Endothelial cell of umbilical vein (primary cell): ENCODE measurements around the gene KRT6A. TPM values are rescaled to one million over a fixed set of nuclear protein-coding genes. Genes with fewer than 3 reads are reported as not detected.

Experiments used
- BruUV-seq: library from RNA; stranded (reverse); fragments of 400-500 nt; replicated peaks from 2 replicates; lab custom pipeline; 2021; lab: Mats Ljungman, UMichigan
- CTCF ChIA-PET: fragments of 300-600, 350-600 bp; sonication (Branson Sonifier 250); formaldehyde crosslinking; loops from one replicate; lab custom pipeline; 2021; ENCODE audit warnings: antibody characterized with exemption, inconsistent platforms; lab: Charles Lee
- POLR2A ChIA-PET: fragments of 300-600, 350-600 bp; sonication (Branson Sonifier 250); formaldehyde crosslinking; loops from one replicate; lab custom pipeline; 2021; ENCODE audit warnings: antibody characterized with exemption, inconsistent platforms; lab: Charles Lee
- DNase-seq: peaks from one replicate; pipeline ENCODE4 v3.0.0-alpha.2; 2011; ENCODE audit warnings: low read depth, low spot score
- FAIRE-seq: peaks from 2 replicates; lab custom pipeline; 2011; peaks lifted over from hg19 to GRCh38; lab: Jason Lieb, UNC
- H2AFZ ChIP-seq: 2 replicates; pipeline ENCODE4 v1.6.0; 2012; ENCODE audit warnings: low read depth, low read length, control low read depth, inconsistent platforms
- H3K27ac ChIP-seq: 2 replicates; pipeline ENCODE4 v1.5.1; 2011; ENCODE audit warnings: low read depth, mild to moderate bottlenecking, control low read depth, low read length, moderate library complexity; ENCODE audit not compliant: insufficient read depth
- H3K27me3 ChIP-seq, 2 experiments: 2 replicates each; pipeline versions ENCODE4 v1.6.0 to v1.6.1; 2011; ENCODE audit warnings: low read length in 2 of 2, mixed read lengths in 1 of 2; ENCODE audit not compliant: control insufficient read depth in 2 of 2, insufficient read depth in 2 of 2
- H3K36me3 ChIP-seq, 2 experiments: 2 replicates in 1 of 2; 3 replicates in 1 of 2; pipeline ENCODE4 v1.5.1; 2011; ENCODE audit warnings: low read length in 2 of 2, mild to moderate bottlenecking in 1 of 2, moderate library complexity in 1 of 2; ENCODE audit not compliant: control insufficient read depth in 2 of 2, insufficient read depth in 2 of 2; ENCODE audit errors: extremely low read depth in 1 of 2
- H3K4me1 ChIP-seq: 3 replicates; pipeline ENCODE4 v1.5.1; 2011; ENCODE audit warnings: mild to moderate bottlenecking, low read length; ENCODE audit not compliant: control insufficient read depth, insufficient read depth; ENCODE audit errors: extremely low read depth
- H3K4me2 ChIP-seq: 2 replicates; pipeline ENCODE4 v1.6.1; 2011; ENCODE audit warnings: low read length, control low read depth, mixed read lengths; ENCODE audit not compliant: insufficient read depth
- H3K4me3 ChIP-seq, 3 experiments: fragments of 200-600 bp in 1 of 3; sonication (generic), shearing (Covaris generic) in 1 of 3; replicated peaks in 1 of 3; 2 replicates each; pipeline ENCODE4 v1.5.1; 2011 to 2016; ENCODE audit warnings: control low read depth in 3 of 3, low read length in 3 of 3, mild to moderate bottlenecking in 2 of 3, inconsistent platforms in 1 of 3, low read depth in 1 of 3, moderate library complexity in 1 of 3; ENCODE audit not compliant: insufficient read depth in 1 of 3
- H3K79me2 ChIP-seq: 2 replicates; pipeline ENCODE4 v1.6.0; 2012; ENCODE audit warnings: low read length, inconsistent platforms; ENCODE audit not compliant: control insufficient read depth, insufficient read depth
- H3K9ac ChIP-seq: replicated peaks from 2 replicates; pipeline ENCODE3; 2011; ENCODE audit warnings: low read length, control low read depth; ENCODE audit not compliant: insufficient read depth; ENCODE audit errors: extremely low read depth
- H3K9me1 ChIP-seq: replicated peaks from 3 replicates; pipeline ENCODE4 v1.6.0; 2011; ENCODE audit warnings: mild to moderate bottlenecking, low read length; ENCODE audit not compliant: control insufficient read depth, insufficient read depth; ENCODE audit errors: extremely low read depth
- H3K9me3 ChIP-seq: replicated peaks from 2 replicates; pipeline ENCODE4 v1.5.1; 2012; ENCODE audit warnings: low read length, inconsistent platforms; ENCODE audit not compliant: control insufficient read depth, insufficient read depth
- H4K20me1 ChIP-seq: replicated peaks from 2 replicates; pipeline ENCODE3; 2011; ENCODE audit warnings: mild to moderate bottlenecking, low read length; ENCODE audit not compliant: control insufficient read depth, insufficient read depth; ENCODE audit errors: extremely low read depth
- EZH2 ChIP-seq: IDR thresholded peaks from 2 replicates; pipeline ENCODE4 v1.6.1; 2012; ENCODE audit warnings: borderline replicate concordance, low read depth, mild to moderate bottlenecking, moderate library complexity, low read length, inconsistent platforms; ENCODE audit not compliant: severe bottlenecking
- FOS ChIP-seq: IDR thresholded peaks from 2 replicates; pipeline ENCODE4 v1.6.1; 2011; ENCODE audit warnings: mild to moderate bottlenecking, low read length, moderate library complexity, borderline replicate concordance; ENCODE audit not compliant: insufficient read depth
- GATA2 ChIP-seq: IDR thresholded peaks from 2 replicates; pipeline ENCODE4 v1.7.0; 2011; ENCODE audit warnings: low read depth, mild to moderate bottlenecking, moderate library complexity, mixed read lengths, low read length; ENCODE audit not compliant: insufficient read length, insufficient read depth
- JUN ChIP-seq: IDR thresholded peaks from 2 replicates; pipeline ENCODE4 v1.6.1; 2011; ENCODE audit warnings: borderline replicate concordance, low read depth; ENCODE audit not compliant: insufficient read length, insufficient read depth
- MYC ChIP-seq: IDR thresholded peaks from one replicate; pipeline ENCODE4 v1.6.1; 2011; ENCODE audit warnings: mild to moderate bottlenecking, low read depth, low read length
- POLR2A ChIP-seq: IDR thresholded peaks from 2 replicates; pipeline ENCODE4 v1.6.1; 2012; ENCODE audit warnings: low read depth, mild to moderate bottlenecking, control low read depth, low read length
- POLR2AphosphoS5 ChIP-seq: IDR thresholded peaks from 2 replicates; pipeline ENCODE4 v1.6.1; 2012; ENCODE audit warnings: low read depth, mild to moderate bottlenecking, control low read depth, low read length, moderate library complexity; ENCODE audit not compliant: insufficient read depth
- dilution Hi-C: fragments of 300-500 bp; cut with MboI; formaldehyde crosslinking; loops from one replicate; pipeline ENCODE4 v1.15.0; 2019; ENCODE audit warnings: low sequenced_read_pairs; ENCODE audit not compliant: extremely low pct_ligation_motif_present
- intact Hi-C: fragments of 100-400 bp; cut with micrococcal nuclease; formaldehyde crosslinking; loops from one replicate; pipeline ENCODE4 v1.10.0; 2022
- polyA plus RNA-seq, 4 experiments: library from polyadenylated mRNA; depleted of rRNA in 3 of 4; stranded (reverse) in 3 of 4; unstranded in 1 of 4; fragments of >200 nt; gene quantifications; 2 replicates each; pipeline versions ENCODE4 v1.2.1 to v1.2.3, GENCODE V29; 2011 to 2012; ENCODE audit warnings: missing spikeins in 1 of 4
- total RNA-seq: library from RNA; stranded (reverse); gene quantifications from 2 replicates; pipeline ENCODE4 v1.2.3, GENCODE V29; 2021
- TF ChIP-seq, protein P1 (sequence below), 2 donors: IDR thresholded peaks; 1 replicate in 1 of 2; 2 replicates in 1 of 2; pipeline ENCODE4 v1.5.1; 2011; ENCODE audit warnings: low read length in 2 of 2, mild to moderate bottlenecking in 2 of 2, moderate library complexity in 2 of 2, control low read depth in 1 of 2, inconsistent platforms in 1 of 2, low read depth in 1 of 2; ENCODE audit not compliant: insufficient read depth in 1 of 2; ENCODE audit errors: extremely low read depth in 1 of 2
- TF ChIP-seq, protein P2 (sequence below): IDR thresholded peaks from 2 replicates; pipeline ENCODE4 v1.6.1; 2011; ENCODE audit not compliant: insufficient read depth, insufficient read length

Gene KRT6A
- total and polyA plus RNA-seq, 2 donors (not counting 3 experiments of a cell fraction or from before 2014, with no cell fraction given), result 0.64 TPM; not detected in 1

DNA sequence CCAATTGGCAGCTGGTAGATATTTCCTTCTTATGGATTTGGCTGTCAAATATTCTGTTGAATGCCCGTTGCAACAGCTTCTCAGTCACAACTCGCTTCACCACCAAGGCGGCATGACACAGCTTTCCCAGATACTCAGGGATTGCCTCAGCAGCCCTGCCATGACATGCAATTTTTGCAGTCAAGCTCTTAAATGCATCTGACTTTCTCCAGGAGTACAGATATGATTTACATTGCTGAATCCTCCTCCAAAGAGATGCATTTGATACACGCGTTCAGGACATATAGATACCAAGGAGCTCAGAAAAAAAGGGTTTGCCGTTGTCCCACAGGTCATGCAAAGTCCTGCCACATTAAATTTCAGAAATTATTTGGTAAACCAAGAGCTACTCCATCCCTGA lies 20.7 kb upstream of the KRT6A start:
- Histone ChIP-seq H3K36me3 (no peaks in the 10 kb centered on the region), H3K4me2 (no peak overlapping the region), H3K4me1 (no peaks in the 10 kb centered on the region), H3K9ac (no peak overlapping the region), H3K27me3 (no peaks in the 10 kb centered on the region), H3K79me2 (no peaks in the 10 kb centered on the region), H4K20me1 (no peaks in the 10 kb centered on the region), H3K4me3 (no peak overlapping the region), H3K27ac (no peak overlapping the region), H3K9me3 (no peaks in the 10 kb centered on the region), H2AFZ (no peak overlapping the region), H3K9me1 (no peaks in the 10 kb centered on the region)
- ChIA-PET CTCF (interaction anchor here (0.7 to 1.4 kb wide), 2 partner anchors 12 to 352 kb away, joined by 3 read pairs; no protein-coding TSS in a partner anchor), POLR2A (no interaction called here)
- FAIRE-seq (no peak), DNase-seq (no peak)
- intact Hi-C loops, result no loop called here
- no TSS peak for BruUV-seq
- TF ChIP-seq JUN (no peak), FOS (no peak)
- TF ChIP-seq, protein P1, sequence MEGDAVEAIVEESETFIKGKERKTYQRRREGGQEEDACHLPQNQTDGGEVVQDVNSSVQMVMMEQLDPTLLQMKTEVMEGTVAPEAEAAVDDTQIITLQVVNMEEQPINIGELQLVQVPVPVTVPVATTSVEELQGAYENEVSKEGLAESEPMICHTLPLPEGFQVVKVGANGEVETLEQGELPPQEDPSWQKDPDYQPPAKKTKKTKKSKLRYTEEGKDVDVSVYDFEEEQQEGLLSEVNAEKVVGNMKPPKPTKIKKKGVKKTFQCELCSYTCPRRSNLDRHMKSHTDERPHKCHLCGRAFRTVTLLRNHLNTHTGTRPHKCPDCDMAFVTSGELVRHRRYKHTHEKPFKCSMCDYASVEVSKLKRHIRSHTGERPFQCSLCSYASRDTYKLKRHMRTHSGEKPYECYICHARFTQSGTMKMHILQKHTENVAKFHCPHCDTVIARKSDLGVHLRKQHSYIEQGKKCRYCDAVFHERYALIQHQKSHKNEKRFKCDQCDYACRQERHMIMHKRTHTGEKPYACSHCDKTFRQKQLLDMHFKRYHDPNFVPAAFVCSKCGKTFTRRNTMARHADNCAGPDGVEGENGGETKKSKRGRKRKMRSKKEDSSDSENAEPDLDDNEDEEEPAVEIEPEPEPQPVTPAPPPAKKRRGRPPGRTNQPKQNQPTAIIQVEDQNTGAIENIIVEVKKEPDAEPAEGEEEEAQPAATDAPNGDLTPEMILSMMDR (IDR thresholded peaks at IDR 0.05; ENCODE audit: extremely low read depth in 1 of 2, insufficient read depth in 1 of 2, low read depth in 1 of 2, low read length in 2 of 2), result no peak
- dilution Hi-C loops, result no loop called here

DNA sequence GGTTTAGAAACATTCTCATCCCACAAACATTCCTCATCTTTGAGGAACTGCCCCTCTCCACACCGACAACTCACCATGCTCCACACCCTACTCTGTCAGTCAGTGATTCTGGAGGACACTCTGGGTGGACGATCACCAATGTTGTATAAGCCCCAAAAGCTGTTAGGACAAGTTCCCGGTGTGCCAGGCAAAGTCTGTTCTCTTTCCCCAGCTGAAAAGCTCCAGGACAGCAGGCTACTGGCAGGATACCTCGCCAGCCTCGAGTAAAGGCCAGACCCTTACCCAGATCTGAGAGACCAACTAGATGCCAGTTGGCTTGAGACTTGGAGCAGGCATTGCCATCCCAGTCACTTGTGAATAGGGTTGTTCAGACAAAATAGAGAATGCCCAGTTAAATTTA lies 15.2 kb upstream of the KRT6A start:
- dilution Hi-C loops (no loop called here), intact Hi-C loops (no loop called here)
- Histone ChIP-seq H3K27ac (no peak overlapping the region), H3K36me3 (no peaks in the 10 kb centered on the region), H2AFZ (no peak overlapping the region), H3K4me1 (no peaks in the 10 kb centered on the region), H3K4me2 (no peak overlapping the region), H4K20me1 (no peaks in the 10 kb centered on the region), H3K4me3 (no peak overlapping the region), H3K79me2 (no peaks in the 10 kb centered on the region), H3K9me1 (no peaks in the 10 kb centered on the region), H3K27me3 (peaks cover 3 to 25% of the 10 kb centered on the region in 2 experiments), H3K9me3 (no peaks in the 10 kb centered on the region), H3K9ac (no peak overlapping the region)
- DNase-seq (no peak), FAIRE-seq (no peak)
- POLR2A ChIA-PET, result no interaction called here
- TF ChIP-seq EZH2 (no peak), JUN (no peak), POLR2AphosphoS5 (no peak), GATA2 (no peak), FOS (no peak), POLR2A (no peak), MYC (no peak)
- TF ChIP-seq, protein P2, sequence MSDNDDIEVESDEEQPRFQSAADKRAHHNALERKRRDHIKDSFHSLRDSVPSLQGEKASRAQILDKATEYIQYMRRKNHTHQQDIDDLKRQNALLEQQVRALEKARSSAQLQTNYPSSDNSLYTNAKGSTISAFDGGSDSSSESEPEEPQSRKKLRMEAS, result no peak
- TF ChIP-seq, protein P1 (IDR thresholded peaks at IDR 0.05; ENCODE audit: extremely low read depth in 1 of 2, insufficient read depth in 1 of 2, low read depth in 1 of 2, low read length in 2 of 2), result no peak
- no TSS peak for BruUV-seq
- CTCF ChIA-PET, result interaction anchor here (0.9 to 2.4 kb wide), 4 partner anchors 8 to 351 kb away, joined by 3 to 7 read pairs (median 4); no protein-coding TSS in a partner anchor
